Measurements from ENCODE around the gene SH3GL2.

SH3GL2 gene

DNA sequence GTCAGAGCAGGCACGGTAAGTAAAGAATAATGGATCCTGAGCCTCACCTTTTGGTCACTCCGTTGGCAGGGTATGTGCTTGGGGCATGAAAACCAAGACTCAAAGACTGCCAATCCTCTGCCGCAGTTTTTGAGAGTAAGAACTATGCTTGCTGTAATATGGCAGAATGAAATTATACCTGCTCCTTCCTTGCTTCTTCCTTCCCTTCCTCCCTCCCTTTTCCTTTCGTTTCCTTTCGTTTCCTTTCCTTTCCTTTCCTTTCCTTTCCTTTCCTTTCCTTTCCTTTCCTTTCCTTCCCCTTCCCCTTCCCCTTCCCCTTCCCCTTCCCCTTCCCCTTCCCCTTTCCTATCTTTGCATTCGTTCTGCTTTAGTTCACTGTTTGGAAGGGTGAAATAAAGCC lies 43.9 kb downstream of the SH3GL2 start (continued):
- TF ChIP-seq, protein P1, sequence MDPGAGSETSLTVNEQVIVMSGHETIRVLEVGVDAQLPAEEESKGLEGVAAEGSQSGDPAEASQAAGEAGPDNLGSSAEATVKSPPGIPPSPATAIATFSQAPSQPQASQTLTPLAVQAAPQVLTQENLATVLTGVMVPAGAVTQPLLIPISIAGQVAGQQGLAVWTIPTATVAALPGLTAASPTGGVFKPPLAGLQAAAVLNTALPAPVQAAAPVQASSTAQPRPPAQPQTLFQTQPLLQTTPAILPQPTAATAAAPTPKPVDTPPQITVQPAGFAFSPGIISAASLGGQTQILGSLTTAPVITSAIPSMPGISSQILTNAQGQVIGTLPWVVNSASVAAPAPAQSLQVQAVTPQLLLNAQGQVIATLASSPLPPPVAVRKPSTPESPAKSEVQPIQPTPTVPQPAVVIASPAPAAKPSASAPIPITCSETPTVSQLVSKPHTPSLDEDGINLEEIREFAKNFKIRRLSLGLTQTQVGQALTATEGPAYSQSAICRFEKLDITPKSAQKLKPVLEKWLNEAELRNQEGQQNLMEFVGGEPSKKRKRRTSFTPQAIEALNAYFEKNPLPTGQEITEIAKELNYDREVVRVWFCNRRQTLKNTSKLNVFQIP (CRISPR knock-in tag; IDR thresholded peaks at IDR 0.05; ENCODE audit: borderline replicate concordance, low read depth): no peak
- TF ChIP-seq TCF4 (CRISPR knock-in tag; IDR thresholded peaks at IDR 0.05; ENCODE audit: borderline replicate concordance) (no peak), ZC3H10 (CRISPR knock-in tag; IDR thresholded peaks at IDR 0.05) (no peak), ARNTL (CRISPR knock-in tag; IDR thresholded peaks at IDR 0.05; ENCODE audit: borderline replicate concordance, low read depth) (no peak), ZFP30 (CRISPR knock-in tag; IDR thresholded peaks at IDR 0.05) (no peak)
- TF ChIP-seq, protein P2, sequence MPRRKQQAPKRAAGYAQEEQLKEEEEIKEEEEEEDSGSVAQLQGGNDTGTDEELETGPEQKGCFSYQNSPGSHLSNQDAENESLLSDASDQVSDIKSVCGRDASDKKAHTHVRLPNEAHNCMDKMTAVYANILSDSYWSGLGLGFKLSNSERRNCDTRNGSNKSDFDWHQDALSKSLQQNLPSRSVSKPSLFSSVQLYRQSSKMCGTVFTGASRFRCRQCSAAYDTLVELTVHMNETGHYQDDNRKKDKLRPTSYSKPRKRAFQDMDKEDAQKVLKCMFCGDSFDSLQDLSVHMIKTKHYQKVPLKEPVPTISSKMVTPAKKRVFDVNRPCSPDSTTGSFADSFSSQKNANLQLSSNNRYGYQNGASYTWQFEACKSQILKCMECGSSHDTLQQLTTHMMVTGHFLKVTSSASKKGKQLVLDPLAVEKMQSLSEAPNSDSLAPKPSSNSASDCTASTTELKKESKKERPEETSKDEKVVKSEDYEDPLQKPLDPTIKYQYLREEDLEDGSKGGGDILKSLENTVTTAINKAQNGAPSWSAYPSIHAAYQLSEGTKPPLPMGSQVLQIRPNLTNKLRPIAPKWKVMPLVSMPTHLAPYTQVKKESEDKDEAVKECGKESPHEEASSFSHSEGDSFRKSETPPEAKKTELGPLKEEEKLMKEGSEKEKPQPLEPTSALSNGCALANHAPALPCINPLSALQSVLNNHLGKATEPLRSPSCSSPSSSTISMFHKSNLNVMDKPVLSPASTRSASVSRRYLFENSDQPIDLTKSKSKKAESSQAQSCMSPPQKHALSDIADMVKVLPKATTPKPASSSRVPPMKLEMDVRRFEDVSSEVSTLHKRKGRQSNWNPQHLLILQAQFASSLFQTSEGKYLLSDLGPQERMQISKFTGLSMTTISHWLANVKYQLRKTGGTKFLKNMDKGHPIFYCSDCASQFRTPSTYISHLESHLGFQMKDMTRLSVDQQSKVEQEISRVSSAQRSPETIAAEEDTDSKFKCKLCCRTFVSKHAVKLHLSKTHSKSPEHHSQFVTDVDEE (CRISPR knock-in tag; IDR thresholded peaks at IDR 0.05): no peak

DNA sequence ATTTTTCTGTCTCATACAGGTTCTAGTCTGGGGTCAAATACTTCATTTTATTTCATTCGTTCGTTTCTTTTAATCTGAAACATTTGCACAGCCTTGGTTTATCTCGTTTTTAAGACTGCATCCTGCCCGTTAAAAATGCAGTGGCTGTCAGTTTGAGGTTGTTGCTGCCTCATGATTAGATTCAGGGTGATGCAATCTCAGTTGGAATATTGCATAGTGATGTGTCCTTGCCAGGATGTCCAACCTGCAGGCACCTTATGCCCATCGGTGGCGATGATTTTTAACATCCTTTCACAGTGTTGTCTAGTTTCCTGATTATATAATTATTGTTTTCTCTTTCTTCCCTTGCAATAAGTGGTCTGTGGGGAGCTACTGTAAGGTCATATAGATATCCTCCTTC lies 45.1 kb downstream of the SH3GL2 start:
- ATAC-seq: no peak
- TF ChIP-seq, protein P3, sequence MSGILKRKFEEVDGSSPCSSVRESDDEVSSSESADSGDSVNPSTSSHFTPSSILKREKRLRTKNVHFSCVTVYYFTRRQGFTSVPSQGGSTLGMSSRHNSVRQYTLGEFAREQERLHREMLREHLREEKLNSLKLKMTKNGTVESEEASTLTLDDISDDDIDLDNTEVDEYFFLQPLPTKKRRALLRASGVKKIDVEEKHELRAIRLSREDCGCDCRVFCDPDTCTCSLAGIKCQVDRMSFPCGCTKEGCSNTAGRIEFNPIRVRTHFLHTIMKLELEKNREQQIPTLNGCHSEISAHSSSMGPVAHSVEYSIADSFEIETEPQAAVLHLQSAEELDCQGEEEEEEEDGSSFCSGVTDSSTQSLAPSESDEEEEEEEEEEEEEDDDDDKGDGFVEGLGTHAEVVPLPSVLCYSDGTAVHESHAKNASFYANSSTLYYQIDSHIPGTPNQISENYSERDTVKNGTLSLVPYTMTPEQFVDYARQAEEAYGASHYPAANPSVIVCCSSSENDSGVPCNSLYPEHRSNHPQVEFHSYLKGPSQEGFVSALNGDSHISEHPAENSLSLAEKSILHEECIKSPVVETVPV (CRISPR knock-in tag; IDR thresholded peaks at IDR 0.05): no peak
- no peak for TF ChIP-seq ZNF70 (CRISPR knock-in tag; IDR thresholded peaks at IDR 0.05)
- TF ChIP-seq, protein P4, sequence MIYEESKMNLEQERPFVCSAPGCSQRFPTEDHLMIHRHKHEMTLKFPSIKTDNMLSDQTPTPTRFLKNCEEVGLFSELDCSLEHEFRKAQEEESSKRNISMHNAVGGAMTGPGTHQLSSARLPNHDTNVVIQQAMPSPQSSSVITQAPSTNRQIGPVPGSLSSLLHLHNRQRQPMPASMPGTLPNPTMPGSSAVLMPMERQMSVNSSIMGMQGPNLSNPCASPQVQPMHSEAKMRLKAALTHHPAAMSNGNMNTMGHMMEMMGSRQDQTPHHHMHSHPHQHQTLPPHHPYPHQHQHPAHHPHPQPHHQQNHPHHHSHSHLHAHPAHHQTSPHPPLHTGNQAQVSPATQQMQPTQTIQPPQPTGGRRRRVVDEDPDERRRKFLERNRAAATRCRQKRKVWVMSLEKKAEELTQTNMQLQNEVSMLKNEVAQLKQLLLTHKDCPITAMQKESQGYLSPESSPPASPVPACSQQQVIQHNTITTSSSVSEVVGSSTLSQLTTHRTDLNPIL (CRISPR knock-in tag; IDR thresholded peaks at IDR 0.05; ENCODE audit: low read depth): no peak
- no peak for TF ChIP-seq OSR1 (CRISPR knock-in tag; IDR thresholded peaks at IDR 0.05)
- TF ChIP-seq ESRRG (CRISPR knock-in tag; IDR thresholded peaks at IDR 0.05): no peak
- no peak for TF ChIP-seq TOX (CRISPR knock-in tag; IDR thresholded peaks at IDR 0.05; ENCODE audit: borderline replicate concordance)

GRCh38 chr9:17624571-17624970 lies 45.7 kb downstream of the SH3GL2 start:
- TF ChIP-seq ARNTL (CRISPR knock-in tag; IDR thresholded peaks at IDR 0.05; ENCODE audit: borderline replicate concordance, low read depth): no peak
- TF ChIP-seq ZNF8 (CRISPR knock-in tag; IDR thresholded peaks at IDR 0.05): no peak
- TF ChIP-seq, protein P5, sequence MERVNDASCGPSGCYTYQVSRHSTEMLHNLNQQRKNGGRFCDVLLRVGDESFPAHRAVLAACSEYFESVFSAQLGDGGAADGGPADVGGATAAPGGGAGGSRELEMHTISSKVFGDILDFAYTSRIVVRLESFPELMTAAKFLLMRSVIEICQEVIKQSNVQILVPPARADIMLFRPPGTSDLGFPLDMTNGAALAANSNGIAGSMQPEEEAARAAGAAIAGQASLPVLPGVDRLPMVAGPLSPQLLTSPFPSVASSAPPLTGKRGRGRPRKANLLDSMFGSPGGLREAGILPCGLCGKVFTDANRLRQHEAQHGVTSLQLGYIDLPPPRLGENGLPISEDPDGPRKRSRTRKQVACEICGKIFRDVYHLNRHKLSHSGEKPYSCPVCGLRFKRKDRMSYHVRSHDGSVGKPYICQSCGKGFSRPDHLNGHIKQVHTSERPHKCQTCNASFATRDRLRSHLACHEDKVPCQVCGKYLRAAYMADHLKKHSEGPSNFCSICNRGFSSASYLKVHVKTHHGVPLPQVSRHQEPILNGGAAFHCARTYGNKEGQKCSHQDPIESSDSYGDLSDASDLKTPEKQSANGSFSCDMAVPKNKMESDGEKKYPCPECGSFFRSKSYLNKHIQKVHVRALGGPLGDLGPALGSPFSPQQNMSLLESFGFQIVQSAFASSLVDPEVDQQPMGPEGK (CRISPR knock-in tag; IDR thresholded peaks at IDR 0.05; ENCODE audit: borderline replicate concordance): no peak
- no peak for TF ChIP-seq OSR1 (CRISPR knock-in tag; IDR thresholded peaks at IDR 0.05)
- no peak for TF ChIP-seq PPARA (CRISPR knock-in tag; IDR thresholded peaks at IDR 0.05; ENCODE audit: borderline replicate concordance)
- TF ChIP-seq SNAI2 (CRISPR knock-in tag; IDR thresholded peaks at IDR 0.05): no peak
- no peak for TF ChIP-seq ZC3H10 (CRISPR knock-in tag; IDR thresholded peaks at IDR 0.05)
- TF ChIP-seq ZFP30 (CRISPR knock-in tag; IDR thresholded peaks at IDR 0.05): no peak
- TF ChIP-seq, protein P1 (CRISPR knock-in tag; IDR thresholded peaks at IDR 0.05; ENCODE audit: borderline replicate concordance, low read depth): no peak
- no peak for TF ChIP-seq TCF4 (CRISPR knock-in tag; IDR thresholded peaks at IDR 0.05; ENCODE audit: borderline replicate concordance)
- no peak for TF ChIP-seq ISL1 (CRISPR knock-in tag; IDR thresholded peaks at IDR 0.05)
- no peak for TF ChIP-seq RARB (CRISPR knock-in tag; IDR thresholded peaks at IDR 0.05)
- TF ChIP-seq TOX (CRISPR knock-in tag; IDR thresholded peaks at IDR 0.05; ENCODE audit: borderline replicate concordance): no peak
- no peak for TF ChIP-seq ZFP3 (CRISPR knock-in tag; IDR thresholded peaks at IDR 0.05)
- TF ChIP-seq BACH2 (CRISPR knock-in tag; IDR thresholded peaks at IDR 0.05; ENCODE audit: borderline replicate concordance): no peak
- TF ChIP-seq, protein P2 (CRISPR knock-in tag; IDR thresholded peaks at IDR 0.05): no peak
- TF ChIP-seq, protein P3 (CRISPR knock-in tag; IDR thresholded peaks at IDR 0.05): no peak
- no peak for ATAC-seq
